ENCODE data around the gene TCAIM.

Gene TCAIM

GRCh38 chr3:44442596-44443309, 104.2 kb downstream of the TCAIM start:
- Histone ChIP-seq H3K79me2 (ENCODE audit: control insufficient read depth, low read length) (no peaks in the 10 kb centered on the region), H3K4me2 (ENCODE audit: low read length) (no peak overlapping the region), H3F3A (ENCODE audit: control insufficient read depth, insufficient read depth) (no peaks in the 10 kb centered on the region), H3K27ac (ENCODE audit: low read depth, low read length) (no peak overlapping the region), H3K4me3 (ENCODE audit: low read length) (no peak overlapping the region), H3K36me3 (ENCODE audit: control insufficient read depth, low read length) (peaks cover 31% of the 10 kb centered on the region), H3K9me2 (replicated peaks; ENCODE audit: control insufficient read depth, low read length) (no peaks in the 10 kb centered on the region), H3K27me3 (ENCODE audit: control insufficient read depth, low read length) (no peaks in the 10 kb centered on the region), H3K4me1 (ENCODE audit: control insufficient read depth, low read length) (peaks cover 12% of the 10 kb centered on the region), H3K9me3 (ENCODE audit: control insufficient read depth, insufficient read depth, low read length) (no peaks in the 10 kb centered on the region), H4K20me1 (ENCODE audit: control insufficient read depth, insufficient read depth, low read depth, low read length) (no peaks in the 10 kb centered on the region)
- TF ChIP-seq CTCF (IDR thresholded peaks at IDR 0.05; ENCODE audit: low read depth, low read length, poor library complexity, severe bottlenecking) (no peak), EZH2phosphoT487 (IDR thresholded peaks at IDR 0.05; ENCODE audit: borderline replicate concordance, low read length) (no peak)

- H3K4me3 ChIP-seq (ENCODE audit: low read length): no peak overlapping the region
- no peak overlapping the region for H3K27ac ChIP-seq (ENCODE audit: low read depth, low read length)
Measured at GRCh38 chr3:44444437-44444836, 105.9 kb downstream of the TCAIM start.

GRCh38 chr3:44444896-44445691, 106.5 kb downstream of the TCAIM start:
- H3K4me1 ChIP-seq (ENCODE audit: control insufficient read depth, low read length): peaks cover 4% of the 10 kb centered on the region
- H3K36me3 ChIP-seq (ENCODE audit: control insufficient read depth, low read length): peaks cover 54% of the 10 kb centered on the region
- no peaks in the 10 kb centered on the region for H3K79me2 ChIP-seq (ENCODE audit: control insufficient read depth, low read length)
- no peaks in the 10 kb centered on the region for H4K20me1 ChIP-seq (ENCODE audit: control insufficient read depth, insufficient read depth, low read depth, low read length)
- no peaks in the 10 kb centered on the region for H3K9me3 ChIP-seq (ENCODE audit: control insufficient read depth, insufficient read depth, low read length)
- no peak overlapping the region for H3K4me3 ChIP-seq (ENCODE audit: low read length)
- no peaks in the 10 kb centered on the region for H3F3A ChIP-seq (ENCODE audit: control insufficient read depth, insufficient read depth)
- no peaks in the 10 kb centered on the region for H3K9me2 ChIP-seq (replicated peaks; ENCODE audit: control insufficient read depth, low read length)
- H3K4me2 ChIP-seq (ENCODE audit: low read length): no peak overlapping the region
- H3K27ac ChIP-seq (ENCODE audit: low read depth, low read length): no peak overlapping the region
- TF ChIP-seq EZH2phosphoT487 (IDR thresholded peaks at IDR 0.05; ENCODE audit: borderline replicate concordance, low read length): no peak
- TF ChIP-seq CTCF (IDR thresholded peaks at IDR 0.05; ENCODE audit: low read depth, low read length, poor library complexity, severe bottlenecking): no peak
- H3K27me3 ChIP-seq (ENCODE audit: control insufficient read depth, low read length): no peaks in the 10 kb centered on the region

More at GRCh38 chr3:44444437-44444836, 105.9 kb downstream of the TCAIM start:
- Histone ChIP-seq H3K4me1 (ENCODE audit: control insufficient read depth, low read length) (peaks cover 11% of the 10 kb centered on the region), H3K9me3 (ENCODE audit: control insufficient read depth, insufficient read depth, low read length) (no peaks in the 10 kb centered on the region), H3K4me2 (ENCODE audit: low read length) (no peak overlapping the region), H3K36me3 (ENCODE audit: control insufficient read depth, low read length) (peaks cover 48% of the 10 kb centered on the region), H3K9me2 (replicated peaks; ENCODE audit: control insufficient read depth, low read length) (no peaks in the 10 kb centered on the region), H3F3A (ENCODE audit: control insufficient read depth, insufficient read depth) (no peaks in the 10 kb centered on the region), H3K27me3 (ENCODE audit: control insufficient read depth, low read length) (no peaks in the 10 kb centered on the region), H3K79me2 (ENCODE audit: control insufficient read depth, low read length) (no peaks in the 10 kb centered on the region), H4K20me1 (ENCODE audit: control insufficient read depth, insufficient read depth, low read depth, low read length) (no peaks in the 10 kb centered on the region)
- TF ChIP-seq EZH2phosphoT487 (IDR thresholded peaks at IDR 0.05; ENCODE audit: borderline replicate concordance, low read length): no peak
- TF ChIP-seq CTCF (IDR thresholded peaks at IDR 0.05; ENCODE audit: low read depth, low read length, poor library complexity, severe bottlenecking): no peak

All from DOHH2 (cell line).